Measurements from ENCODE around the gene THAP12.

- no peak for TF ChIP-seq MAFK (conservative IDR thresholded peaks at IDR 0.05 in 1 of 2, IDR thresholded peaks at IDR 0.05 in 1 of 2; ENCODE audit: low read length in 2 of 2)
- no peak for TF ChIP-seq TP53 (CRISPR knock-in tag; conservative IDR thresholded peaks at IDR 0.05)
- TF ChIP-seq NCOA1 (CRISPR knock-in tag; IDR thresholded peaks at IDR 0.05) = no peak
- TF ChIP-seq, protein P1, sequence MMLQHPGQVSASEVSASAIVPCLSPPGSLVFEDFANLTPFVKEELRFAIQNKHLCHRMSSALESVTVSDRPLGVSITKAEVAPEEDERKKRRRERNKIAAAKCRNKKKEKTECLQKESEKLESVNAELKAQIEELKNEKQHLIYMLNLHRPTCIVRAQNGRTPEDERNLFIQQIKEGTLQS (CRISPR knock-in tag; IDR thresholded peaks at IDR 0.05) = no peak
- TF ChIP-seq, protein P2, sequence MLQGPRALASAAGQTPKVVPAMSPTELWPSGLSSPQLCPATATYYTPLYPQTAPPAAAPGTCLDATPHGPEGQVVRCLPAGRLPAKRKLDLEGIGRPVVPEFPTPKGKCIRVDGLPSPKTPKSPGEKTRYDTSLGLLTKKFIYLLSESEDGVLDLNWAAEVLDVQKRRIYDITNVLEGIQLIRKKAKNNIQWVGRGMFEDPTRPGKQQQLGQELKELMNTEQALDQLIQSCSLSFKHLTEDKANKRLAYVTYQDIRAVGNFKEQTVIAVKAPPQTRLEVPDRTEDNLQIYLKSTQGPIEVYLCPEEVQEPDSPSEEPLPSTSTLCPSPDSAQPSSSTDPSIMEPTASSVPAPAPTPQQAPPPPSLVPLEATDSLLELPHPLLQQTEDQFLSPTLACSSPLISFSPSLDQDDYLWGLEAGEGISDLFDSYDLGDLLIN (CRISPR knock-in tag; IDR thresholded peaks at IDR 0.05; ENCODE audit: borderline replicate concordance) = no peak
- no peak for TF ChIP-seq FOXK1 (CRISPR knock-in tag; IDR thresholded peaks at IDR 0.05; ENCODE audit: borderline replicate concordance, low read depth)
- no peak for TF ChIP-seq PPARG (CRISPR knock-in tag; conservative IDR thresholded peaks at IDR 0.05)
- no peak for TF ChIP-seq ZNF350 (CRISPR knock-in tag; IDR thresholded peaks at IDR 0.05; ENCODE audit: borderline replicate concordance, low read depth)
These were observed 33.5 kb downstream of the THAP12 start for GRCh38 chr11:76347466-76347865.

Measured in HepG2 (cell line).